Esophagus squamous epithelium (tissue), 4 donors: ENCODE results near the gene BRSK2.
"Not testable (repeated sequence)": the region's sequence is repeated elsewhere in the genome, so short reads cannot be mapped to it uniquely, and the experiment has no call there.

Experiments
- POLR2A ChIP-seq, 4 donors: fragments of 450-650 bp; IDR thresholded peaks; one replicate each; pipeline ENCODE4 v1.6.1; 2017; ENCODE audit warnings: antibody characterized with exemption in 4 of 4, mild to moderate bottlenecking in 4 of 4, moderate library complexity in 3 of 4
- TF ChIP-seq, protein P1 (sequence below), 6 experiments: fragments of 450-650 bp in 4 of 6; fragments of 200-600 bp in 2 of 6; sonication (generic) in 2 of 6; IDR thresholded peaks; one replicate each; pipeline ENCODE4 v1.5.1; 2016 to 2019; ENCODE audit warnings: antibody characterized with exemption in 6 of 6, mild to moderate bottlenecking in 4 of 6, moderate library complexity in 4 of 6

DNA sequence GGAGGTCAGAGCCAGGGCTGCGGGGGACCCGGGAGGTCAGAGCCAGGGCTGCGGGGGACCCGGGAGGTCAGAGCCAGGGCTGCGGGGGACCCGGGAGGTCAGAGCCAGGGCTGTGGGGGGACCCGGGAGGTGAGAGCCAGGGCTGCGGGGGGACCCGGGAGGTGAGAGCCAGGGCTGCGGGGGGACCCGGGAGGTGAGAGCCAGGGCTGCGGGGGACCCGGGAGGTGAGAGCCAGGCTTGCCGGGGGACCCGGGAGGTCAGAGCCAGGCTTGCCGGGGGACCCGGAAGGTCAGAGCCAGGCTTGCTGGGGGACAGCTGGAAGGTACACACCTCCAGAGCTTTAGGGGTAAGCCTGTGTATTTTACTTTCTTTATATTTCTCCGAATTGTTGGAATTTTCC is 120.6 kb downstream of the BRSK2 start:
- TF ChIP-seq, protein P1, sequence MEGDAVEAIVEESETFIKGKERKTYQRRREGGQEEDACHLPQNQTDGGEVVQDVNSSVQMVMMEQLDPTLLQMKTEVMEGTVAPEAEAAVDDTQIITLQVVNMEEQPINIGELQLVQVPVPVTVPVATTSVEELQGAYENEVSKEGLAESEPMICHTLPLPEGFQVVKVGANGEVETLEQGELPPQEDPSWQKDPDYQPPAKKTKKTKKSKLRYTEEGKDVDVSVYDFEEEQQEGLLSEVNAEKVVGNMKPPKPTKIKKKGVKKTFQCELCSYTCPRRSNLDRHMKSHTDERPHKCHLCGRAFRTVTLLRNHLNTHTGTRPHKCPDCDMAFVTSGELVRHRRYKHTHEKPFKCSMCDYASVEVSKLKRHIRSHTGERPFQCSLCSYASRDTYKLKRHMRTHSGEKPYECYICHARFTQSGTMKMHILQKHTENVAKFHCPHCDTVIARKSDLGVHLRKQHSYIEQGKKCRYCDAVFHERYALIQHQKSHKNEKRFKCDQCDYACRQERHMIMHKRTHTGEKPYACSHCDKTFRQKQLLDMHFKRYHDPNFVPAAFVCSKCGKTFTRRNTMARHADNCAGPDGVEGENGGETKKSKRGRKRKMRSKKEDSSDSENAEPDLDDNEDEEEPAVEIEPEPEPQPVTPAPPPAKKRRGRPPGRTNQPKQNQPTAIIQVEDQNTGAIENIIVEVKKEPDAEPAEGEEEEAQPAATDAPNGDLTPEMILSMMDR (IDR thresholded peaks at IDR 0.05): not testable (repeated sequence)
- TF ChIP-seq POLR2A (IDR thresholded peaks at IDR 0.05): not testable (repeated sequence)
